ENCODE measurements around the gene BAMBI.
A peak's percentile ranks its signal among the peaks of the same experiment; 100 is the strongest.

BAMBI gene

DNA sequence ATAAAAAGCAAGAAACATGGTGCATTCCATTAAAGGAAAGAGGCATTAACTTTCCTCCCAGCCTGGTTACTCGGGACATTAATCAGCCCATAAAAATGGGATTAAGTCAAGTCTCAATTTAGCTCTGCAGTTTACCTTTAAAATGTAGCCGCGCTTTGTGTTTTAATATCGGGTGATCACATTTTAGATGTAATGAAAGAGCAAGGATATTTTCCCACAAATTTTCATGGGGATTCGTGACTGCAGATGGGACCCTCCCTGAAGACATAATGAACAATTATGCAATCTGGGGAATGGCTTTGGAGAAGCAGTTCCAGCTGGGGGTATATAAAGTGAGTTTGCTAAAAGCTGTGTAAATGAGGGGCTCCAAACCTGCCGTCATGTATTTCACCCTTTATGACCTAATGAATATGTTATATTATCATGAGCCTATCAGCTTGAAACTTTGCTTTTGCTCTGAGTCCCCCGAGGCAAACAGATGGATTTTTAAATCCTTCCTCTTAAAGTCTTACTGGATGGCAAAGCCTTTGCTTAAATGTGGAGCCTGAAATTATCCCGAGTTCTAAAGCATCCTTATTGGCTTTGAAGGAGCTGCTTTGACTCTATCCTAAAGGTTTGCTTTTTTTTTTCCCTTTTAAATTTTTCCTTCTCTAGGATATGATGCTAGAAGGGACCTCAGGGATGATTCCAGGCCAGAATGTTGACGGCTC lies 31.8 kb downstream of the BAMBI start:
- no peak for DNase-seq

DNA sequence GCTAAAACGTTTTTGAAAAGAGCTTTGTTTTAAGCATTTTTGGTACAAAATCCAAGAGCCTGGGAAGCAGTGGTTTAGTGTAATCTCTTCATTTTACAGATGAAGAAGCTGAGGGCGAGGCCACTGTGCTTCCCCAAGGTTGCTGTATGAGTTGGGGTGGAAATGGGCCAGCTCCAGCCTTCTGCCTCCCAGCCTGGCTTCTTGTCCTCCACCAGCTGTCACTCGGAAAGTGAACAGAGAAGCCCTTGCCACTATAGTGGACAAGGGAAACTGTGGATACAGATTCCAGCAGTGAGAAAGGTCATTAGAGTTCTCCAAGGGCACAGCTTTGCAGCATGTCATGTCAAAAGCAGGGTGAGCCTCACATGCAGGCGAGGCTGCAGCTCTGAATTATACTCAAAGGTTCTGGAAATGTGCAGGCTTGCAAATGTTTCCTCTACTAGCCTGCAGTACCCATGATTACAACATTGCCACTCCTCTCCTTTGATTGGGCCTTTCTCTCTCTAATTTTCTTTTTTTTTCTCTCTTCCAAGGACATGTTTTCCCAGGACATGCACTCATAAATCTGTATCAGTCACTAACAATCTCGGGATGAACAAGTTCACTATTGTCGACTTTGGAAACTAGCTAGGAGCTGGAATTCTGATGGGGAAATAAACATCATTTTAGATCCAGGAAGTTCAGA lies 33.0 kb downstream of the BAMBI start:
- DNase-seq: no peak

DNA sequence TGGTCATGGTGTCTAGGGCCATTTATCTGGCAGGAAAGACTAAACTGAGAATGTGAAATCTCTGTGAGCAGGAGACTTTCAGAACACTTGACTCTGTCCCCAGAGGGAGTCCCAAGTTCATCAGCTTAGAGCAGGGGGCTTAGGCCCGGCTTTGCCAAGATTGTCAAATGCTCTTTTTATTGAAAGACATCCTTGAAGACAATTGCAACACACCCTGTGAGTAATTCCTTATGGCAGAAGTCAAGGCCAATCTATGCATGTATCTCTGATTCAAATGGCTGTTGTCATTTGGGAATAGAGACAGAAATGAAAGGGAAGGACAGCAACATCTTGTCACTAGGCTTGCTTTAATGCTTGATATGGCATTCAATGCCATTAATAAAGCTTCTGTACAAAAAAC lies 33.7 kb downstream of the BAMBI start:
- no peak for DNase-seq

DNA sequence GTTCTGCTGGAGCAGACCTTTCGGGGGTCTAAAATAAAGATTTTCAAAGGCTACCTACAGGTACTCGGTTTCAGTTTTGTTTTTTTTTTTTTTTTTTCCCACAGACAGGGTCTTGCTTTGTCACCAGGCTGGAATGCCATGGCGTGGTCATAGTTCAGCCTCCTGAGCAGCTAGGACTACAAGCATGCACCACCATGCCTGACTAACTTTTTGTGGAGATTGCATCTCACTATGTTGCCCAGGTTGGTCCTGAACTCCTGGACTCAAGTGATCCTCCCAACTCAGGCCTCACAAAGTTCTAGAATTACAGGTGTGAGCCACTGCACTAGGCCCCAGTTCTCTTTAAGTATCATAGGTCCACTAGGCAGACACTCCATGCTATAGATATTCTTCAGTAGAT lies 34.5 kb downstream of the BAMBI start:
- no peak for DNase-seq

DNA sequence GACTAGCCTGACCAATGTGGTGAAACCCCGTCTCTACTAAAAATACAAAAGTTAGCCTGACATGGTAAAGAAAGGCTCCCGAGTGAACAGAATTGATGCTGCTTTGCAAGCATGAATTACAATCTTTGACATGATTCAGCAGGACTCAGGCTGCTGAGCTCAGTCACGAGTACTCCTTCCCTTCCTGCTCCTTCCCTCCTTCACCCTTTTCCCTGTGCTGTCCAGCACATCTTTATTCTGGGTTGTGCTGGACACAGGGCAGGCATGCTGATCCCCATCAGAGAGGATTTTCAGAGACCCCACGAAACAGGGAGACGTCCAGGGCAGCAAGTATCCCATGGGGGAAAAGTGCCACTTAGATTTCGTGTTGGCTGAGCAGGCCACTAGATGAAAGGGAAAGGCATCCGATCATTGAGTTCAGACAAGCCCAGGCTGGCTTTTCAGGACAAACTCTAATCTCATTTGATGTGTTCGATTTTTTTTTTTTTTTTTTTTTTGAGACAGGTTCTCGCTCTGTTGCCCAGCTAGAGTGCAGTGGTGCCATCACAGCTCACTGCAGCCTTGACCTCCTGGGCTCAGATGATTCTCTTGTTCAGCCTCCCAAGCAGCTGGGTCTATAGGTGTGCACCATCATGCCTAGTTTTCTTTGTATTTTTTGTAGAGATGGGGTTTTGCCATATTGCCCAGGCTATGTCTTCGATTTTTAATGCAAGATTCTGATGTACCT lies 36.5 kb downstream of the BAMBI start:
- DNase-seq: no peak

DNA sequence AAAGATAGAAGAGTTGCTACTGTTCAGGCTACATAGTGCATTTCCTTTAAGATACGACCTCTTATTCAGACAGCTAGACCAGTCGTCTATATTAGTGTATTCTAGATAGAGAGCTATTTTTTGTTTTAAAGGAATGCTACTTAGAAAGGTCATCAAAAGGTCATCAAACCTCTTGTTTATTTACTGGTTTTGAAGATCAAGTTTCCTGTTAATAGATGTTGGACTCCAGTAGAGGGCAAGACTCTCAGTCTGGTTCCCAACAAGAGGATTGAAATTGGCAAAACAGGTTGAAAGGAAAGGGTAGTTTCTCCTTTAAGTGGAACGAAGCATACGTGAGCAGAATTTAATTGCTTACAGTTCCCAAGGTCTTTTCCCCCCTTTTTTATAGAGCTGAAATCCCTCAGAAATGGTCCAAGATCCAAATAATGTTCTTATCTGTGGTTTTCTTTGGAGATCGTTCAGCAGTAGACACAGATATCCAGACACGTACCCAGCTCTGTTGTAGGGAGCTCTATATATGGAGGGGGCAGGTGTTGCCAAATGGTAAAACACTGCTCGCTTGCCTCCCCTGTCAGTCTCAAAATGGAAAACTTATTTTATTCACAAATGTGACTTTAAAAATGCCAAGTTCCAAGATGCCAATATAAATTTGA lies 37.2 kb downstream of the BAMBI start:
- no peak for DNase-seq

DNA sequence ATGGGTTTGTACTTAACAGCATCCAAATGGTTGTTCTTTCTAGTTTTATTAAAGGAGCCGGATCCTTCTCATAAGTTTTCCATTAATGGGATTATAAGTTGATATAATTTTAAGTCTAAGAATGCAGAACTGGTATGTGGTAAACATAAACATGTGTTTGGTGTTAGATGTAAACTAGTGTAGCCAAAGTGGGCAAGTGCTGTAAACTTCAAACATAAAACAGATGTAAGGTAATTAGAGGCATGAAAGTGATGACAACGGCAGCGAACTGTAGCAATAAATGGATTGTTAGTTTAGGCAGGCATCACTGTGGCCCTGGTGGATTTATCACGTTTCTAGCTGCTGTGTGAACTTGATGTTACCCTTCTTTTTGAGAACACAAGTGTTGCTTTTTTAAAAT lies 37.9 kb downstream of the BAMBI start:
- no peak for DNase-seq

DNA sequence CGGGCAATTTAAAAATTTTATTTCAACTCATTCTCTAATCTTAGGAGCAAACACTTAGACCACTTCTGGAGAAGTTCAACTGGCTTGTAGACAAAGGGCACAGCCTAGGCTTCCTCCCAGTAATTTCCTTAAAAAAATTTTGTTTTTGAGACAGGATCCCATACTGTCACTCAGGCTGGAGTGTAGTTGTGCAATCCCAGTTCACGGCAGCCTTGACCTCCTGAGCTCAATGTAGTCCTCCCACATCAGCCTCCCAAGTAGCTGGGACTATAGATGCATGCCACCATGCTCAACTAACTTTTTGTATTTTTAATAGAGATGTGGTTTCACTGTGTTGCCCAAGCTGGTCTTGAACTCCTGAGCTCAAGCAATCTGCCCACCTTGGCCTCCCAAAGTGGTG lies 38.4 kb downstream of the BAMBI start:
- no peak for DNase-seq

DNA sequence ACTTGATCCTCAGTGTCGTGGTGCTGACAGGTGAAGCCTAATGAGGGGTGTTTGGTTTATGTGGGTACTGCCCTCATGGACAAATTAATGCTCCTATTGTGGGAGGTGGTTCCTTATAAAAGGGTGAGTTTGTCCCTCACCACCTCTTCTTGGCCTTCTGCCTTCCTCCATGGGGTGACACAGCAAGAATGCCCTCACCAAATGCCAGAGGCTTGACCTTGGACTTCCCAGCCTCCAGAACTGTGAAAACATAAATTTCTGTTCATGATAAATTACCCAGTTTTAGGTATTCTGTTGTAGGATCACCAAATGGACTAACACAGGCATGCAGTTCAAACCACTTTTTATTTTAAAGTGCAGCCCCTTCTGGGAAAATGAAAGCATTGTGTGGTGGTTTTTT lies 39.4 kb downstream of the BAMBI start:
- DNase-seq: no peak

DNA sequence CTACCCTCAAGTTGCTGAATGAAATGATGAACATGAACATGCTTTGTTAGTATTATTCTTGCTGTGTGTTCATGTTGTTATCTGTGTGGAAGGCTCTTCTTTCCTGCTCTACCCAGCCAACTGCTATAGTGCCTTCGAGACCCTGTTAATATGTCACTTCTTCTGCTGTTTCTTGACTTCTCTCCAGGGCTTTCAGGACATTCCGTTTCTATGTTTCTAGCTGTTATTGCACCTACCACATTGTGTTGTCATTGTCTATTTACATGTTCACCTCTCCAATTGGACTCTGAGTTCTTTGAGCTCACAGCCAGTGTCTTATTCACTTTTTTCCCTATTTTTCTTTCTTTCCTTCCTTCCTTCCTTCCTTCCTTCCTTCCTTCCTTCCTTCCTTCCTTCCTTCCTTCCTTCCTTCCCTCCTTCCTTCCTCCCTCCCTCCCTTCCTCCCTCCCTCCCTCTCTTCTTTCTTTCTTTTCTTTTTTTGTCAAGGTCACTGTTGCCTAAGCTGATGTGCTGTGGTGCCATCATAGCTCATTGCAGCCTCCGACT lies 40.4 kb downstream of the BAMBI start:
- no peak for DNase-seq

DNA sequence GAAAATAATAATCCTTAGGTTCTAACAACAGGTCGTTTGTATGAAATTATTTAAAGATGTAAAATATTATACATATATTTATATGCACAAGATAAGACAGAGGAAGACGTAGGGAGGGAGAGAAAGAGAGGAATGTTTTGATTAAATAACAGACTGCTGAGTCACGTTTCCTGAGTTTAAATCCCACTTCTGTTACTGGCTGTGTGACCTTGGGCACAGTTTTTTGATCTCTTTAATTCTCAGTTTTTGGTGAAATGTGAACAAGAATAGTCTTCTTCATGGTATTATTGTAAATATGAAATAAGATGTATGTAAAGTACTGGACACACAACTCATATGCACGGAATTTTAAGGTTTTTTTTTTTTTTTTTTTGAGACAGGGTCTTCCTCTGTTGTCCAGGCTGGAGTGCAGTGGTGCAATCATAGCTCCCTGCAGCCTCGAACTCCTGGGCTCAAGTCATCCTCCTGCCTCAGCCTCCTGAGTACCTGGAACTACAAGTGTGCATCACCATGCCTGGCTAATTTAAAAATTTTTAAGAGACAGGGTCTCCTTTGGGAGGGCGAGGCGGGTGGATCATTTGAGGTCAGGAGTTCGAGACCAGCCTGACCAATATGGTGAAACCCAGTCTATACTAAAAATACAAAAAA lies 42.6 kb downstream of the BAMBI start:
- DNase-seq: peak; percentile 40

DNA sequence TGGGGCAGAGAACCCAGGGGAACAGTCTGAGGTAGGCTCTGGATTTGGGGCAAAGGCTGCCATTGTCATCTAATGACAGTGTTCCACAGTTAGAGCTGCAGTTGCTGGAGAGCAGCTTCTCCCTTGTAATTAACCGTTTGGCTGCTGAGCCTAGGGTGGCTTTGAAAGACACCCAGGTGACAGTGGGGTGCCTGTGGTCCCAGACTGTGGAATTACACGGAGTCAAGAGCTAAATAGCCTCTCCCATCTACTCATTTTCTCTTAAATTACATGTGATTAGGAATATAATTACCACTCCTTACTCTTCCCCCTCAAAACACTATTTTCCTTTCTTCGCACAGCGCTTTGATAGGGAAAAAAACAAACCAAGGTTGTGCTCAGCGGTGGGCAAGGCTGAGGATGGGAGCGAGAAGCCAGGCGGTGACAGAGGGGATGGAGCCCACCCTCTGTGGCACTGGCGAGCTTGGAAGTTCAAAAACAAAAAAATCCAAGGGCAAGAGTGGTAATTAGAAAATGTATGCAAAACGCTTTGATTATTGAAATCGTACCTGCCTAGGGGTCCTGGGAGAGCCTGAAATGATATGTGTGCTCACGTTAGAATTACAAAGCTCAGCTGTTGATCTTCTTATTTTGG lies 44.1 kb downstream of the BAMBI start:
- no peak for DNase-seq

DNA sequence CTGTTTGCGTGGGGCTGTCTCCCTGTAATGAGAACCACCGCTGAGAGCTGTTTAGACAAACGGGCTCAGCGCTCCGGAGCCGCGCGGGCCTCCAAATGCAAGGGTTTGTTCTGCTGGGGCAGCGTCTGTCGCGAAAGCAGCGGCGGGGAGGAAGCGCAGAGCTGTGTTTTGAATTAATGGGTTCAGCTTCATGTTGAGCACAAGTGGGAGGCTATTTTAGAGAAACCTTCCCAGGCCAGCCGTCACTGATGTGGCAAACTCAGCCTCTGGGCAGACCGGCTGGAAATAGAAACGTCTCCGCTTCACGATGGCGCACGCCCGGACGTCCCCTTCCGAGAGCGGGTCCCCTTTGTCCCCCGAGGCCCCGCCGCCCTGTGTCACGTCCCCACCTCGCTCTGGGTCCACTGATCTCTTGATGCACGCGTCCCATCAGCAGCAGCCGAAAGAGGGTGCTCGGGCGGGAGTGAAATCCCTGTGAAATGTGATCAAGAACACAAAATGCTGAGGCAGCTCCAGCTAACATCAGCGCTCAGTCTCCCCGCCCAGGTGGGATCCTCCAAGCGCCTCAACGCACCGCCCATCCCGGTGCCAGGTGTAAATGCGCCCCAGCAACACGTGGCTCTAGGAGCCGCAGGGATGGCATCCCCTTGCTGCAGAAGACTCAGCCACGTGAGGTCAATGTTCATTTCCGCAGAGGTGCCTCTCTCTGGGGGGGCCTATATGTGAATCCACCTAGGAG lies 44.9 kb downstream of the BAMBI start:
- no peak for DNase-seq

DNA sequence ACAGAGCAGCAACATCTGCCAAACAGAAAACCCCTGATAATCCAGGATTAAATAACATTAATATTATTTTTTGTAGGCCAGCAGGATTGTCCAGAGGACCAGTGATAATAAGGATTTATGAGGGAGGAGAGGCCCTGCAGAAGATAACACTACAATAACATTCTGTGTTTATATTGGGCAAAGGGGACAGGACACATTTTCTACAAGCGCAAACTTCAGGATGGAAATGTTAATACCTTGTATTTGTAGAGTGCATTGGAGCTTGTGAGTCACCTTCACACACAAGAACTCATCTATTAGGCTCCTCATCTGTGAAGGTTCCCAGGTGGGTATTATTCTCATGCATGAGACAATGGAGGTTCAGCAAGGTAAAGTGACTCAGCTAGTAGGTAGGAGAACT lies 51.0 kb downstream of the BAMBI start:
- no peak for DNase-seq

DNA sequence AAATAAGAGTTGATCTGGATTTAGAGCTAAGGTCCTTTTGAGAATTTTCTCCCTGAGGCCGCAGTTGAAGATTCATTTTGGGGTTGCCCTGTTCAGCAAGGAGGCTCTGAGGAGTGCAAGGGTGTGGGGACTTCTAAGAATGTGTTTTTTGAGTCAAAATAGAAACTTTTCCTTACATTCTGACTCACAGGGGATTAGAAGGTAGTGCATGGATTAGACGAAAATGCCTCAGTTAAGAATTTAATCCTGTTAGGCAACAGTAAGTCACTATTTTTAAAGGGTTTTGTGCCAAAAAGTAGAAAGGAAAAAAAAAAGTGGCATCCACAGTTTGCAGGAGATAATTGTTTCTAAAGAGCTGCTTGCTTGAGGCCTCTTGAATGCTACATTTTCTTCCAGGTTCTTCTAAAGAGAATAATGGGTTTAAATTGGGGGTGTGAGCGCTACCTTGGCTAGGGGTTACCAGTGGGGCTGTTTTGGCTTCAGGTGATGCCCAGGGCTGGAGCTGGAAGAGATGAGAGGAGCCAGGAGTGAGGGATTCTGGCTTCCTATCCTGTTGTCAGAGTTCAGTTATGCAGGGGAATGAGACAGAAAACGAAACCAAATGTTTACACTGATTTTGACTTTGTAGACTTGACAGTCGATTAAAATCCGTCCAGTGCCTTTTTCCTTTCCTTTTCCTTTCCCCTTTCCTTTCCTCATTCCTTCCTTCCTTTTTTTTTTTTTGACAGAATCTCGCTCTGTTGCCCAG lies 52.9 kb downstream of the BAMBI start:
- peak; percentile 72 for DNase-seq

DNA sequence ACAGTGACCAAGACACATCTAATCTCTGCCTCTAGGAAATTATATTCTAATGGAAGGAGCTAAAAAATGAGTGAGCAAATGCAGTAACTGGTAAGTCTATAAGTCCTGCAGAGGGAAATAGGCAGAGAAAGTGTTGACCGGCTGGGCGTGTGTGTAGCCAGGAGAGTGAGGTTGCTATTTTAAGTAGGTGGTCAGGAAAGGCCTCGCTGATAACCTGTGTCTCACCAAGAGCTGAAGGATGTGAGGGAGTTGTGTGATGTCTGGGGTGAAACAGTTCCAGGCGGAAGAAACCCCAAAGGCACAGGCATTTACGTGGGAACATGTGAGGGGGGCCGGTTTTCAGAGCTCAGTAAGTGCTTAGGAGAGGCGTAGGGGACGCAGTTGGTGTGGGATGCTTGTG lies 54.8 kb downstream of the BAMBI start:
- DNase-seq: no peak
